ENCODE measurements around the gene GEMIN2. TPM values are rescaled to one million over a fixed set of nuclear protein-coding genes. Genes with fewer than 3 reads are reported as not detected.
"Not testable (repeated sequence)": the region's sequence is repeated elsewhere in the genome, so short reads cannot be mapped to it uniquely, and the experiment has no call there.

Gene GEMIN2
- total RNA-seq, 1 donor from 2014 or later: 23.8 TPM

- Histone ChIP-seq H3K4me1 (peaks cover 0 to 38% of the 10 kb centered on the region in 2 donors), H3K27ac (no peak overlapping the region), H3K9me3 (no peaks in the 10 kb centered on the region), H3K36me3 (peaks cover 5 to 14% of the 10 kb centered on the region in 2 donors), H3K4me3 (no peak overlapping the region), H3K27me3 (no peaks in the 10 kb centered on the region)
- intact Hi-C loops (cut with DNase I): no loop called here
- no peak for DNase-seq (ENCODE audit: low spot score in 2 of 2)
- no peak for TF ChIP-seq CTCF (IDR thresholded peaks at IDR 0.05)
These were observed 14.4 kb upstream of the GEMIN2 start for GRCh38 chr14:39099748-39100147.

- intact Hi-C loops (cut with DNase I): loop anchor here (2.0 kb wide), 2 partner anchors 72 to 164 kb away; partner anchors contain the start of gene PNN
- peak overlapping the region; percentile 98 to 99 for H3K27ac ChIP-seq
- H3K9me3 ChIP-seq: no peaks in the 10 kb centered on the region
- H3K27me3 ChIP-seq: no peaks in the 10 kb centered on the region
- no peaks in the 10 kb centered on the region for H3K36me3 ChIP-seq
- no peak for DNase-seq (ENCODE audit: low spot score in 2 of 2)
- no peak for TF ChIP-seq CTCF (IDR thresholded peaks at IDR 0.05)
- H3K4me3 ChIP-seq: peak overlapping the region; percentile 83 to 95
- peaks cover 0 to 34% of the 10 kb centered on the region in 2 donors for H3K4me1 ChIP-seq
These were observed 11.7 kb upstream of the GEMIN2 start for GRCh38 chr14:39102265-39102968.

- H3K27me3 ChIP-seq: no peaks in the 10 kb centered on the region
- peak; percentile 75 to 96 for DNase-seq (ENCODE audit: low spot score in 2 of 2)
- peaks cover 0 to 26% of the 10 kb centered on the region in 2 donors for H3K4me1 ChIP-seq
- no peak for TF ChIP-seq CTCF (IDR thresholded peaks at IDR 0.05)
- H3K27ac ChIP-seq: peak within 1 kb of the TSS; percentile 98 to 99
- H3K4me3 ChIP-seq: peak within 1 kb of the TSS; percentile 83 to 95
- H3K9me3 ChIP-seq: no peaks in the 10 kb centered on the region
- intact Hi-C loops (cut with DNase I): loop anchor here (1.0 to 2.0 kb wide), 5 partner anchors 11 to 329 kb away; partner anchors contain the start of genes FBXO33, GEMIN2, PNN and TRAPPC6B
- H3K36me3 ChIP-seq: no peaks in the 10 kb centered on the region
These were observed 10.9 kb upstream of the GEMIN2 start, which contains the start of gene SEC23A for GRCh38 chr14:39102969-39103957. TSS of gene SEC23A (minus strand) at chr14:39103235. CDS start at chr14:39096118, 7,117 bp downstream.

- H3K9me3 ChIP-seq; H3K27me3 ChIP-seq; H3K36me3 ChIP-seq; intact Hi-C loops (cut with DNase I); DNase-seq (ENCODE audit: low spot score in 2 of 2): not testable (repeated sequence)
- peaks cover 0 to 22% of the 10 kb centered on the region in 2 donors for H3K4me1 ChIP-seq
- H3K27ac ChIP-seq: peak overlapping the region; percentile 98 to 99
- peak overlapping the region; percentile 83 to 95 for H3K4me3 ChIP-seq
These were observed 9.9 kb upstream of the GEMIN2 start for GRCh38 chr14:39104078-39104801.

GRCh38 chr14:39107591-39107996 lies 6.5 kb upstream of the GEMIN2 start:
- Histone ChIP-seq H3K27me3 (no peaks in the 10 kb centered on the region), H3K36me3 (no peaks in the 10 kb centered on the region), H3K4me3 (no peak overlapping the region), H3K4me1 (peaks cover 0 to 10% of the 10 kb centered on the region in 2 donors), H3K27ac (no peak overlapping the region), H3K9me3 (no peaks in the 10 kb centered on the region)
- intact Hi-C loops (cut with DNase I): loop anchor here (5.0 kb wide), 1 partner anchor 260 kb away; no protein-coding TSS in a partner anchor
- peak in 2 of 3 experiments; percentile 30 to 35 for TF ChIP-seq CTCF (IDR thresholded peaks at IDR 0.05)
- DNase-seq (ENCODE audit: low spot score in 2 of 2): no peak

Data from ascending aorta (tissue), 2 donors.